B cell (primary cell): Measurements from ENCODE around the gene DAB1. TPM values are rescaled to one million over a fixed set of nuclear protein-coding genes. Genes with fewer than 3 reads are reported as not detected.

Experiments
- ATAC-seq: fragments of 200-7000 bp; cut with Tn5 transposase; one replicate; pipeline ENCODE4 v1.10.0; 2021; ENCODE audit warnings: low read depth, mild to moderate bottlenecking, moderate number of reproducible peaks, moderate library complexity
- CTCF ChIA-PET: fragments of 350-600 bp; sonication (Branson Sonifier 250); formaldehyde crosslinking; loops from one replicate; lab custom pipeline; 2021; ENCODE audit warnings: antibody characterized with exemption, inconsistent platforms; lab: Charles Lee
- POLR2A ChIA-PET: fragments of 350-600 bp; sonication (Branson Sonifier 250); formaldehyde crosslinking; loops from one replicate; lab custom pipeline; 2021; ENCODE audit warnings: antibody characterized with exemption; lab: Charles Lee
- DNase-seq: peaks from one replicate; pipeline ENCODE4 v3.0.0; 2013
- H2AFZ ChIP-seq: 2 replicates; pipeline ENCODE4 v1.6.1; 2012; ENCODE audit warnings: mild to moderate bottlenecking, low read depth, low read length; ENCODE audit not compliant: insufficient read depth, poor library complexity, severe bottlenecking
- H3K27ac ChIP-seq, 2 donors: 1 replicate in 1 of 2; 2 replicates in 1 of 2; pipeline ENCODE4 v1.5.1; 2012 to 2013; ENCODE audit warnings: low read length in 2 of 2, mild to moderate bottlenecking in 2 of 2, moderate library complexity in 1 of 2
- H3K27me3 ChIP-seq, 4 experiments: fragments of 200-600 bp in 1 of 4; sonication (generic) in 1 of 4; replicated peaks in 1 of 4; 1 replicate in 2 of 4; 2 replicates in 2 of 4; pipeline versions ENCODE4 v1.6.1 to v1.7.0; 2013 to 2016; ENCODE audit warnings: low read length in 3 of 4, mild to moderate bottlenecking in 2 of 4, mixed read lengths in 1 of 4, moderate library complexity in 1 of 4; ENCODE audit not compliant: insufficient read depth in 4 of 4, control insufficient read depth in 3 of 4; ENCODE audit errors: control extremely low read depth in 1 of 4
- H3K36me3 ChIP-seq, 2 experiments: replicated peaks in 1 of 2; 1 replicate in 1 of 2; 2 replicates in 1 of 2; pipeline versions ENCODE4 v1.6.1 to v1.7.1; 2013; ENCODE audit warnings: low read length in 1 of 2; ENCODE audit not compliant: insufficient read depth in 2 of 2, control insufficient read depth in 1 of 2; ENCODE audit errors: control extremely low read depth in 1 of 2, extremely low read depth in 1 of 2
- H3K4me1 ChIP-seq, 2 donors: fragments of 200-600 bp in 1 of 2; sonication (generic) in 1 of 2; 1 replicate in 1 of 2; 2 replicates in 1 of 2; pipeline versions ENCODE4 v1.5.1 to v1.6.1; 2013 to 2017; ENCODE audit warnings: low read length in 2 of 2; ENCODE audit not compliant: control insufficient read depth in 2 of 2, insufficient read depth in 2 of 2
- H3K4me2 ChIP-seq: replicated peaks from 2 replicates; pipeline ENCODE3; 2012; ENCODE audit warnings: mild to moderate bottlenecking, low read depth, low read length; ENCODE audit not compliant: poor library complexity, severe bottlenecking
- H3K4me3 ChIP-seq, 5 experiments: fragments of 200-600 bp in 1 of 5; sonication (generic) in 1 of 5; 1 replicate in 3 of 5; 2 replicates in 2 of 5; pipeline versions ENCODE4 v1.5.1 to v1.7.0; 2011 to 2016; ENCODE audit warnings: low read length in 4 of 5, mild to moderate bottlenecking in 4 of 5, low read depth in 2 of 5, control low read depth in 1 of 5, moderate library complexity in 1 of 5; ENCODE audit not compliant: insufficient read depth in 1 of 5; ENCODE audit errors: control extremely low read depth in 1 of 5, extremely low read depth in 1 of 5
- H3K79me2 ChIP-seq: fragments of 200-600 bp; sonication (generic); one replicate; pipeline ENCODE4 v1.6.0; 2016; ENCODE audit warnings: low read length; ENCODE audit not compliant: control insufficient read depth, insufficient read depth
- H3K9ac ChIP-seq: fragments of 200-600 bp; sonication (generic); 2 replicates; pipeline ENCODE4 v1.6.1; 2017; ENCODE audit warnings: mild to moderate bottlenecking, low read length, moderate library complexity
- H3K9me3 ChIP-seq, 3 donors: one replicate each; pipeline versions ENCODE4 v1.6.1 to v1.7.1; 2013; ENCODE audit warnings: low read length in 2 of 3; ENCODE audit not compliant: control insufficient read depth in 2 of 3, insufficient read depth in 1 of 3; ENCODE audit errors: control extremely low read depth in 1 of 3
- H4K20me1 ChIP-seq: 2 replicates; pipeline ENCODE4 v1.6.0; 2012; ENCODE audit warnings: mild to moderate bottlenecking, low read length; ENCODE audit not compliant: insufficient read depth, control insufficient read depth, poor library complexity, severe bottlenecking
- H3K27ac Mint-ChIP-seq: one replicate; pipeline ENCODE4 v1.8.0; 2021; ENCODE audit warnings: mixed read lengths
- H3K27me3 Mint-ChIP-seq: one replicate; pipeline ENCODE4 v1.8.0; 2021; ENCODE audit warnings: mixed read lengths
- H3K4me1 Mint-ChIP-seq: one replicate; pipeline ENCODE4 v1.8.0; 2021; ENCODE audit warnings: mixed read lengths
- H3K4me3 Mint-ChIP-seq: one replicate; pipeline ENCODE4 v1.8.0; 2021; ENCODE audit warnings: mixed read lengths
- H3K9me3 Mint-ChIP-seq: one replicate; pipeline ENCODE4 v1.8.0; 2022; ENCODE audit warnings: mixed read lengths; ENCODE audit not compliant: insufficient read depth
- EZH2 ChIP-seq: IDR thresholded peaks from 2 replicates; pipeline ENCODE4 v1.6.1; 2012; ENCODE audit warnings: borderline replicate concordance, low read depth, mild to moderate bottlenecking, moderate library complexity, low read length; ENCODE audit not compliant: insufficient read depth, poor library complexity, severe bottlenecking
- WGBS: methylation state at CpG from one replicate; pipeline ENCODE4 v1.1.5; 2013; ENCODE audit warnings: missing lambda C conversion rate; ENCODE audit not compliant: insufficient coverage; 5-methylcytosine and 5-hydroxymethylcytosine counted together
- intact Hi-C: fragments of 100-400 bp; cut with micrococcal nuclease; formaldehyde crosslinking; loops from one replicate; pipeline ENCODE4 v1.10.0; 2022
- polyA plus RNA-seq: library from polyadenylated mRNA; depleted of rRNA; stranded (reverse); fragments of >200 nt; gene quantifications from 2 replicates; pipeline ENCODE4 v1.2.3, GENCODE V29; 2012
- total RNA-seq, 2 donors: library from RNA; stranded (reverse); fragments of 120-200 nt in 1 of 2; gene quantifications; 1 replicate in 1 of 2; 2 replicates in 1 of 2; pipeline versions ENCODE4 v1.2.3 to v1.2.4, GENCODE V29; 2013 to 2022
- TF ChIP-seq, protein P1 (sequence below): fragments of 200-600 bp; IDR thresholded peaks from one replicate; pipeline ENCODE4 v1.8.0; 2022; ENCODE audit warnings: antibody characterized with exemption, mild to moderate bottlenecking

Gene DAB1
- total and polyA plus RNA-seq, 2 donors (not counting 1 experiment from before 2014, with no cell fraction given), result not detected

DNA sequence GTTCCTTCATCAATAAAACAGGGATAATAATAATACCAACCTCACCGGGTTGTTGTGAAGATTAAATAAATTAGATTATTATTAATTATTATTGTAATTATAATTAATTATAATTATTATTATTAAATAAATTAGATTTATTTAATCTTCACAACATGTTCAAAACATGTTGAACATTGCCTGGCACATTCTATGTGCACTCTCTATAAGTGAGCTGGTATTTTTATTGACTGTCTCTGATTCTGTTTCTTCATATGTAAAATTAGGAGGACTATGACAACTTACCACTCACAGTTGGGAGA is 457.2 kb downstream of the DAB1 start:
- peaks cover 0 to 3% (median 0%) of the 10 kb centered on the region in 3 donors for H3K9me3 ChIP-seq
- intact Hi-C loops, result no loop called here
- no peak overlapping the region for H3K4me2 ChIP-seq
- ChIA-PET POLR2A (no interaction called here), CTCF (no interaction called here)
- DNase-seq (no peak), ATAC-seq (no peak)
- no peak overlapping the region for H3K4me3 Mint-ChIP-seq
- no peaks in the 10 kb centered on the region for H4K20me1 ChIP-seq
- no peaks in the 10 kb centered on the region for H3K4me1 Mint-ChIP-seq
- no peaks in the 10 kb centered on the region for H3K4me1 ChIP-seq
- no peaks in the 10 kb centered on the region for H3K36me3 ChIP-seq
- TF ChIP-seq EZH2, result no peak
- TF ChIP-seq, protein P1, sequence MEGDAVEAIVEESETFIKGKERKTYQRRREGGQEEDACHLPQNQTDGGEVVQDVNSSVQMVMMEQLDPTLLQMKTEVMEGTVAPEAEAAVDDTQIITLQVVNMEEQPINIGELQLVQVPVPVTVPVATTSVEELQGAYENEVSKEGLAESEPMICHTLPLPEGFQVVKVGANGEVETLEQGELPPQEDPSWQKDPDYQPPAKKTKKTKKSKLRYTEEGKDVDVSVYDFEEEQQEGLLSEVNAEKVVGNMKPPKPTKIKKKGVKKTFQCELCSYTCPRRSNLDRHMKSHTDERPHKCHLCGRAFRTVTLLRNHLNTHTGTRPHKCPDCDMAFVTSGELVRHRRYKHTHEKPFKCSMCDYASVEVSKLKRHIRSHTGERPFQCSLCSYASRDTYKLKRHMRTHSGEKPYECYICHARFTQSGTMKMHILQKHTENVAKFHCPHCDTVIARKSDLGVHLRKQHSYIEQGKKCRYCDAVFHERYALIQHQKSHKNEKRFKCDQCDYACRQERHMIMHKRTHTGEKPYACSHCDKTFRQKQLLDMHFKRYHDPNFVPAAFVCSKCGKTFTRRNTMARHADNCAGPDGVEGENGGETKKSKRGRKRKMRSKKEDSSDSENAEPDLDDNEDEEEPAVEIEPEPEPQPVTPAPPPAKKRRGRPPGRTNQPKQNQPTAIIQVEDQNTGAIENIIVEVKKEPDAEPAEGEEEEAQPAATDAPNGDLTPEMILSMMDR, result no peak
- H3K27ac ChIP-seq, result no peak overlapping the region
- no CpG with 5 or more reads among the region's 1 CpG for WGBS
- no peak overlapping the region for H3K27ac Mint-ChIP-seq
- H3K4me3 ChIP-seq, result no peak overlapping the region
- peaks cover under 1% of the 10 kb centered on the region for H3K27me3 Mint-ChIP-seq
- H3K9ac ChIP-seq, result no peak overlapping the region
- H3K79me2 ChIP-seq, result no peaks in the 10 kb centered on the region
- no peak overlapping the region for H2AFZ ChIP-seq
- peaks cover 0 to 3% (median 0%) of the 10 kb centered on the region in 4 experiments for H3K27me3 ChIP-seq
- H3K9me3 Mint-ChIP-seq, result no peaks in the 10 kb centered on the region

DNA sequence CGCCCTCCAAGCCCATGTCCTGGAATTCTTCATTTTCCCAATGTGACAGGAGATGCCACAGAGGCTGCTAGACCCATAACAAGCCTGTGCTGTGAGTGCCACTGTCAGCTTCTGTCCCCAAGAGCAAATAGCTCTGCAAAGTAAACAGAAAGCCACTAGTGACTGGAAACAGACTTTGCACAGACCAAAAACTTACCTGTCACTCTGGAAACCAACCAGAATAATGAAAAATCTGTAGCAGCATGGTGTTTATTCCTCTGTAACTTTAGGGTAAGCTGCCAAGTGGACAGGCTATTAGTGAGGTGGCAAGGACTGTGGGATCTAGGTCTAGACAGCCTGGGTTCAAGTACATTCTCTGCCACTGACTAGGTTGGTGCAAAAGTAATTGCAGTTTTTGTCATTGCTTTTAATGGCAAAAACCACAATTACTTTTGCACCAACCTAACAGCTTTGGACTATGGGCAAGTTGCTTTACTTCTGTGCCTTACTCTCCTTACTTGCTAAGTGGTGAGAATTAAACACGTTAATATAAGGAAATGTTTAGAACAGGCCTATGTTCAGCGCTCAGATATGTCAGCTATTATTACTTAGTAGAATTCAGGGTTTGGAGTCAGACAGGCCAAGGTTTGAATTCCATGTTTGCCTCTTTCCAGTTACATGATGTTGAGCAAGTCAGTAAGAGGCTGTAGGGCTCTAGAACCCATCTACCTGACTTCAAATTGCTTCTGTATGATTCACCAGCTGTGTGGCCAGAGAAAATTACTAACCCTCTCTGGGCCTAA is 457.8 kb downstream of the DAB1 start, which contains the start of gene C8B:
C8B (minus strand) TSS at position 100 of the 782 bp plus-strand sequence; CDS start at position 33, 67 bp downstream.
- CTCF ChIA-PET, result no interaction called here
- no peak within 1 kb of the TSS for H3K27ac Mint-ChIP-seq
- ATAC-seq, result no peak
- H3K27me3 ChIP-seq, result peaks cover 0 to 3% (median 0%) of the 10 kb centered on the region in 4 experiments
- POLR2A ChIA-PET, result no interaction called here
- no peak for TF ChIP-seq EZH2
- TF ChIP-seq, protein P1, result no peak
- H3K9ac ChIP-seq, result no peak within 1 kb of the TSS
- no peak within 1 kb of the TSS for H2AFZ ChIP-seq
- H3K27me3 Mint-ChIP-seq, result no peaks in the 10 kb centered on the region
- DNase-seq, result no peak
- no peaks in the 10 kb centered on the region for H3K4me1 Mint-ChIP-seq
- H3K4me1 ChIP-seq, result no peaks in the 10 kb centered on the region
- H3K79me2 ChIP-seq, result no peaks in the 10 kb centered on the region
- H3K9me3 Mint-ChIP-seq, result no peaks in the 10 kb centered on the region
- peaks cover 0 to 3% (median 0%) of the 10 kb centered on the region in 3 donors for H3K9me3 ChIP-seq
- no peak within 1 kb of the TSS for H3K27ac ChIP-seq
- intact Hi-C loops, result no loop called here
- H3K4me3 Mint-ChIP-seq, result no peak within 1 kb of the TSS
- no peaks in the 10 kb centered on the region for H3K36me3 ChIP-seq
- H4K20me1 ChIP-seq, result no peaks in the 10 kb centered on the region
- H3K4me3 ChIP-seq, result no peak within 1 kb of the TSS
- no peak within 1 kb of the TSS for H3K4me2 ChIP-seq
- 67% methylated on average over 1 of the region's 3 CpGs for WGBS
